ENCODE data around the gene NOP9.

NOP9 gene

GRCh38 chr14:24296341-24297157 is 3.1 kb upstream of the NOP9 start:
- H3K4me2 ChIP-seq (ENCODE audit: low read depth, low read length, poor library complexity, severe bottlenecking), result no peak overlapping the region
- H3K4me3 ChIP-seq (ENCODE audit: insufficient read depth, low read length, poor library complexity, severe bottlenecking), result no peak overlapping the region
- no peaks in the 10 kb centered on the region for H3K27me3 ChIP-seq (ENCODE audit: low read length)
- H3K27ac ChIP-seq (ENCODE audit: low read depth, low read length), result no peak overlapping the region
- peaks cover 2% of the 10 kb centered on the region; the same call in 1 of the 2 replicates for H3K36me3 ChIP-seq (ENCODE audit: low read length)
- no peak overlapping the region for H2AFZ ChIP-seq (ENCODE audit: low read depth, low read length, severe bottlenecking)
- no peaks in the 10 kb centered on the region for H4K20me1 ChIP-seq (ENCODE audit: low read depth, low read length)
- no peaks in the 10 kb centered on the region for H3K9me2 ChIP-seq (replicated peaks; ENCODE audit: insufficient read depth, low read length)
- TF ChIP-seq CTCF (IDR thresholded peaks at IDR 0.05; ENCODE audit: insufficient read depth, low read length, poor library complexity, severe bottlenecking), result peak; percentile 63
- TF ChIP-seq EZH2phosphoT487 (conservative IDR thresholded peaks at IDR 0.05; ENCODE audit: low read length), result no peak
- H3K9me3 ChIP-seq (ENCODE audit: insufficient read depth, low read length), result no peaks in the 10 kb centered on the region
- H3K9ac ChIP-seq (ENCODE audit: low read length), result no peak overlapping the region
- peaks cover 19% of the 10 kb centered on the region for H3K79me2 ChIP-seq (ENCODE audit: insufficient read depth, low read length)
- peaks cover 14% of the 10 kb centered on the region for H3F3A ChIP-seq (ENCODE audit: insufficient read depth)

- Histone ChIP-seq H3K9ac (ENCODE audit: low read length) (no peak overlapping the region), H3K27me3 (ENCODE audit: low read length) (no peaks in the 10 kb centered on the region), H3K79me2 (ENCODE audit: insufficient read depth, low read length) (peaks cover 19% of the 10 kb centered on the region), H3K4me3 (ENCODE audit: insufficient read depth, low read length, poor library complexity, severe bottlenecking) (no peak overlapping the region), H4K20me1 (ENCODE audit: low read depth, low read length) (no peaks in the 10 kb centered on the region), H3F3A (ENCODE audit: insufficient read depth) (peaks cover 14% of the 10 kb centered on the region), H3K27ac (ENCODE audit: low read depth, low read length) (peak overlapping the region; percentile 25; the same call in 1 of the 2 replicates), H2AFZ (ENCODE audit: low read depth, low read length, severe bottlenecking) (no peak overlapping the region), H3K9me2 (replicated peaks; ENCODE audit: insufficient read depth, low read length) (no peaks in the 10 kb centered on the region), H3K4me2 (ENCODE audit: low read depth, low read length, poor library complexity, severe bottlenecking) (peak overlapping the region; percentile 17), H3K9me3 (ENCODE audit: insufficient read depth, low read length) (no peaks in the 10 kb centered on the region), H3K36me3 (ENCODE audit: low read length) (peaks cover 2% of the 10 kb centered on the region; the same call in 1 of the 2 replicates)
- TF ChIP-seq CTCF (IDR thresholded peaks at IDR 0.05; ENCODE audit: insufficient read depth, low read length, poor library complexity, severe bottlenecking), result no peak
- no peak for TF ChIP-seq EZH2phosphoT487 (conservative IDR thresholded peaks at IDR 0.05; ENCODE audit: low read length)
Observed at GRCh38 chr14:24297190-24297964, 2.3 kb upstream of the NOP9 start.

- peak overlapping the region; percentile 42 for H3K27ac ChIP-seq (ENCODE audit: low read depth, low read length)
- no peak for TF ChIP-seq EZH2phosphoT487 (conservative IDR thresholded peaks at IDR 0.05; ENCODE audit: low read length)
- no peak for TF ChIP-seq CTCF (IDR thresholded peaks at IDR 0.05; ENCODE audit: insufficient read depth, low read length, poor library complexity, severe bottlenecking)
- no peaks in the 10 kb centered on the region for H3K9me2 ChIP-seq (replicated peaks; ENCODE audit: insufficient read depth, low read length)
- H3K9me3 ChIP-seq (ENCODE audit: insufficient read depth, low read length), result no peaks in the 10 kb centered on the region
- H3K27me3 ChIP-seq (ENCODE audit: low read length), result no peaks in the 10 kb centered on the region
- peak overlapping the region; percentile 84 for H3K4me2 ChIP-seq (ENCODE audit: low read depth, low read length, poor library complexity, severe bottlenecking)
- H3F3A ChIP-seq (ENCODE audit: insufficient read depth), result peaks cover 14% of the 10 kb centered on the region
- peaks cover 2% of the 10 kb centered on the region; the same call in 1 of the 2 replicates for H3K36me3 ChIP-seq (ENCODE audit: low read length)
- H3K4me3 ChIP-seq (ENCODE audit: insufficient read depth, low read length, poor library complexity, severe bottlenecking), result peak overlapping the region; percentile 88
- peaks cover 19% of the 10 kb centered on the region for H3K79me2 ChIP-seq (ENCODE audit: insufficient read depth, low read length)
- peak overlapping the region; percentile 89 for H3K9ac ChIP-seq (ENCODE audit: low read length)
- no peak overlapping the region for H2AFZ ChIP-seq (ENCODE audit: low read depth, low read length, severe bottlenecking)
- no peaks in the 10 kb centered on the region for H4K20me1 ChIP-seq (ENCODE audit: low read depth, low read length)
Observed at GRCh38 chr14:24298892-24299254, 777 bp upstream of the NOP9 start.

All from SU-DHL-6 (cell line).